WTC11 (cell line): ENCODE measurements around the gene CCDC107. TPM values are rescaled to one million over a fixed set of nuclear protein-coding genes. Genes with fewer than 3 reads are reported as not detected.
A peak's percentile ranks its signal among the peaks of the same experiment; 100 is the strongest.

Source experiments
- ATAC-seq: fragments of 200-7000 bp; cut with Tn5 transposase; 2 replicates; pipeline ENCODE4 v1.10.0; 2021; ENCODE audit warnings: mild to moderate bottlenecking, moderate library complexity
- CTCF ChIA-PET: fragments of 300-600 bp; sonication (Branson Sonifier 250); formaldehyde crosslinking; loops from one replicate; lab custom pipeline; 2021; ENCODE audit warnings: antibody characterized with exemption; lab: Charles Lee
- POLR2A ChIA-PET: fragments of 350-600 bp; sonication (Branson Sonifier 250); formaldehyde crosslinking; loops from one replicate; lab custom pipeline; 2021; ENCODE audit warnings: antibody characterized with exemption; lab: Charles Lee
- DNase-seq: peaks from one replicate; pipeline ENCODE4 v3.0.0; 2021; ENCODE audit warnings: low spot score
- H3K27ac Mint-ChIP-seq: 2 replicates; pipeline ENCODE4 v1.8.0; 2021; ENCODE audit warnings: mixed read lengths
- H3K27me3 Mint-ChIP-seq: 2 replicates; pipeline ENCODE4 v1.8.0; 2021; ENCODE audit warnings: low read depth, mild to moderate bottlenecking, moderate library complexity, mixed read lengths
- H3K36me3 Mint-ChIP-seq: 2 replicates; pipeline ENCODE4 v1.8.0; 2021; ENCODE audit warnings: mixed read lengths
- H3K4me1 Mint-ChIP-seq: 2 replicates; pipeline ENCODE4 v1.8.0; 2022; ENCODE audit warnings: mixed read lengths
- H3K4me3 Mint-ChIP-seq: 2 replicates; pipeline ENCODE4 v1.8.0; 2021; ENCODE audit warnings: mild to moderate bottlenecking, moderate library complexity, mixed read lengths
- H3K9me3 Mint-ChIP-seq: 2 replicates; pipeline ENCODE4 v1.8.0; 2021; ENCODE audit warnings: mixed read lengths
- ATF6 ChIP-seq: sonication (generic); formaldehyde crosslinking; IDR thresholded peaks from 2 replicates; pipeline ENCODE4 v1.8.1; 2023; ENCODE audit warnings: mild to moderate bottlenecking, missing genetic modification reagents
- CREM ChIP-seq: sonication (generic); formaldehyde crosslinking; IDR thresholded peaks from 2 replicates; pipeline ENCODE4 v1.8.1; 2022; ENCODE audit warnings: mild to moderate bottlenecking, missing genetic modification reagents, moderate library complexity
- ERG ChIP-seq: fragments of 250-450 bp; sonication (Bioruptor Pico); IDR thresholded peaks from 2 replicates; pipeline ENCODE4 v1.8.0; 2021; ENCODE audit warnings: mild to moderate bottlenecking
- ETV6 ChIP-seq: sonication (generic); formaldehyde crosslinking; IDR thresholded peaks from 2 replicates; pipeline ENCODE4 v1.8.1; 2022; ENCODE audit warnings: mild to moderate bottlenecking, missing genetic modification reagents
- FOXK1 ChIP-seq: sonication (generic); formaldehyde crosslinking; IDR thresholded peaks from 2 replicates; pipeline ENCODE4 v1.8.0; 2022; ENCODE audit warnings: mild to moderate bottlenecking, moderate library complexity, missing genetic modification reagents
- JAZF1 ChIP-seq: fragments of 250-450 bp; sonication (Bioruptor Pico); IDR thresholded peaks from 2 replicates; pipeline ENCODE4 v1.9.0; 2021; ENCODE audit warnings: moderate library complexity, mild to moderate bottlenecking, inconsistent platforms
- KAT7 ChIP-seq: sonication (generic); formaldehyde crosslinking; IDR thresholded peaks from 2 replicates; pipeline ENCODE4 v1.8.1; 2023; ENCODE audit warnings: missing genetic modification reagents, mild to moderate bottlenecking, borderline replicate concordance
- PRDM15 ChIP-seq: sonication (generic); formaldehyde crosslinking; IDR thresholded peaks from 2 replicates; pipeline ENCODE4 v1.8.0; 2022; ENCODE audit warnings: missing genetic modification reagents
- TCF7 ChIP-seq: sonication (generic); formaldehyde crosslinking; IDR thresholded peaks from 2 replicates; pipeline ENCODE4 v1.8.0; 2022; ENCODE audit warnings: mild to moderate bottlenecking, low read depth, missing genetic modification reagents, moderate library complexity
- TEAD4 ChIP-seq: sonication (generic); formaldehyde crosslinking; IDR thresholded peaks from 2 replicates; pipeline ENCODE4 v1.8.0; 2022; ENCODE audit warnings: mild to moderate bottlenecking, missing genetic modification reagents
- ZNF121 ChIP-seq: sonication (generic); formaldehyde crosslinking; IDR thresholded peaks from 2 replicates; pipeline ENCODE4 v1.8.0; 2023; ENCODE audit warnings: missing genetic modification reagents
- ZNF232 ChIP-seq: sonication (generic); formaldehyde crosslinking; IDR thresholded peaks from 2 replicates; pipeline ENCODE4 v1.8.0; 2022; ENCODE audit warnings: mild to moderate bottlenecking, missing genetic modification reagents
- ZNF263 ChIP-seq: sonication (generic); formaldehyde crosslinking; IDR thresholded peaks from 2 replicates; pipeline ENCODE4 v1.8.1; 2022; ENCODE audit warnings: low read depth, mild to moderate bottlenecking, moderate library complexity, missing genetic modification reagents
- ZNF425 ChIP-seq: fragments of 250-450 bp; sonication (Bioruptor Pico); conservative IDR thresholded peaks from 2 replicates; pipeline ENCODE4 v1.9.0; 2021; ENCODE audit warnings: mild to moderate bottlenecking
- total RNA-seq: library from RNA; stranded (reverse); gene quantifications from 3 replicates; pipeline ENCODE4 v1.2.3, GENCODE V29; 2021

The CCDC107 gene
- total RNA-seq, 1 experiment from 2014 or later, result 10.8 TPM

- TF ChIP-seq PRDM15 (CRISPR knock-in tag) (no peak), ZNF425 (CRISPR knock-in tag) (no peak), TEAD4 (CRISPR knock-in tag) (no peak), FOXK1 (no peak), ETV6 (CRISPR knock-in tag) (no peak)
Measured at GRCh38 chr9:35681341-35682002, 23.4 kb downstream of the CCDC107 start (continued).

GRCh38 chr9:35682051-35682450 is 24.0 kb downstream of the CCDC107 start:
- CTCF ChIA-PET, result interaction anchor here (0.6 kb wide), 1 partner anchor 488 kb away, joined by 3 read pairs; no protein-coding TSS in a partner anchor
- TF ChIP-seq PRDM15 (CRISPR knock-in tag) (no peak), CREM (CRISPR knock-in tag) (no peak), ATF6 (CRISPR knock-in tag) (no peak), TCF7 (CRISPR knock-in tag) (no peak), JAZF1 (CRISPR knock-in tag) (no peak), ERG (CRISPR knock-in tag) (no peak), KAT7 (CRISPR knock-in tag) (no peak), ZNF121 (CRISPR knock-in tag) (no peak), ZNF232 (no peak), ZNF263 (CRISPR knock-in tag) (no peak)
- TF ChIP-seq, all 79 proteins: peak for 0
- peaks cover 38% of the 10 kb centered on the region for H3K36me3 Mint-ChIP-seq
- peak overlapping the region; percentile 70 for H3K27ac Mint-ChIP-seq
- DNase-seq (no peak), ATAC-seq (no peak)
- no peak overlapping the region for H3K4me3 Mint-ChIP-seq
- POLR2A ChIA-PET, result no interaction called here
- peaks cover 10% of the 10 kb centered on the region for H3K4me1 Mint-ChIP-seq
- peaks cover under 1% of the 10 kb centered on the region for H3K27me3 Mint-ChIP-seq
- H3K9me3 Mint-ChIP-seq, result no peaks in the 10 kb centered on the region
